AG09309 (cell line): ENCODE measurements around the gene PPOX.

Experiments used
- DNase-seq: peaks from one replicate; pipeline ENCODE4 v3.0.0-alpha.2; 2010; ENCODE audit warnings: low read depth
- H3K4me3 ChIP-seq: 2 replicates; pipeline ENCODE4 v1.5.1; 2011; ENCODE audit warnings: mild to moderate bottlenecking, low read depth, low read length, moderate library complexity; ENCODE audit not compliant: control insufficient read depth
- CTCF ChIP-seq: IDR thresholded peaks from 2 replicates; pipeline ENCODE4 v1.5.1; 2011; ENCODE audit warnings: mild to moderate bottlenecking, low read depth, low read length, inconsistent platforms; ENCODE audit not compliant: insufficient read depth, control insufficient read depth; ENCODE audit errors: missing control alignments

The PPOX gene

DNA sequence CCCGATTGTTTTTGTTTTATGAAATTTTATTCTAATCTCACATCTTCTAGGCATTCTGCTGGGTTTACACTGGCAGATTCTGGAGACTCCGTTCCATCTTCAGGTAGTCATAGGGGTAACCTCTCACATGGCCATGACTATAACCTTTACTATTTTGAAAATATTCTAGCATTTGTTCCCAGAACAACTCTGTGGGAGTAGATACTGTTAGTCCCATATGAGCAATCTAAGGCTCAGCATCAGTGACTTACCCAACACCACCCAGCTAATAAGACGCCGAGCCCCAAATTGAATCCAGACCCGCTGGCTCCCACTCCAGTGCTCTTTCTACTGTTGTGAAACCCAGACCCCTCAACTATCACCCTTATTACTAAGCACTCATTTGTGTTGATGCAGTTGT, 22.8 kb downstream of the PPOX start:
- peak; percentile 68 for DNase-seq
- TF ChIP-seq CTCF: no peak
- no peak overlapping the region for H3K4me3 ChIP-seq

- H3K4me3 ChIP-seq: no peak overlapping the region
- no peak for TF ChIP-seq CTCF
- DNase-seq: no peak
These were observed 24.8 kb downstream of the PPOX start for GRCh38 chr1:161190962-161191521.

GRCh38 chr1:161191971-161192370, 25.7 kb downstream of the PPOX start:
- TF ChIP-seq CTCF: no peak
- H3K4me3 ChIP-seq: no peak overlapping the region
- no peak for DNase-seq

DNA sequence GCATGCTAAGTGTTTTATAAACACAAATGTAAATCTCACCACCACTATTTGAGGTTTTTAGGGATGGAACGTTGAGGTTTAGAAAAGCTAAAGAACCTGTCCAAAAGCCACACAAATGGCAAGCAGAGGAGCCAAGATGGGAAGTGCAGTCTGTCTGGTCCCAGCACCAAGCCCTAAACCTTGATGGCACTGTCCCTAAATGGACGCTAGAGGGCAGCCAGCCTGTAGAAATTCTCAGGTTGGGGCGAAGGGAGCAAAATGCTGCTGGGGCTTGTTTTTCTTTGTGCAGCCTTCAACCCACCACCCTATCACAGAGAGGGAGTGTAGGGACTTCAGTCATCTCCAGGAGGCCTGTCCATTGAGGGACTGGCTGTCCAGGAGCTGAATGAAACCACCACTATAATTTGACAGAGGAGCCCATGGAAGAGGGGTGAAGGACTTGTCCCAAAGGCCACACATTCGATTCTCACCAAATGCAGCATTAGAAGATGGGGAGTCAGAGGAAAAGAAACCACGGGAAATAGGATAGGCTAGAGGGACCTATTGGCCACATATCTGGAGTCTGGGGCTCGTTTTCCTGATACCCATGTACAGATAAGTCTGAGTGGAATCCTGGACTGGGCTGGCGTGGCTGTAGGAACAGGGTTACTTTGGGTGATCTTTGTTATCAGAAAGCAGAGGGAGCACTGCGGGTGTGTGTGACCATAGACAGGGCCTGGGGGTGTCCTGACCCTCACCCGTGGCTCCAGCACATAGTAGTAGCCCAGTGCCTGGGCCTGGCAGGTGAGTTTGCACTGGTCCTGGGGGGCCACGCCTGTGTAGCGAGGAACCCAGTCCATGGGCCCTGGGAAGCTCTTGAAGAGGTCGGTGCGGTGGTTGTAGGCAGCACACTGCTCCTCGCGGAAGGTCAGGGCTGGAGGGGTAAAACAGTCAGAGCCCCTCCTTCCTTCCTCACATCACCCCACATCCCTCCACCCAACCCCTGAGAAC, 26.5 kb downstream of the PPOX start:
- H3K4me3 ChIP-seq: no peak overlapping the region
- peak; percentile 95 for TF ChIP-seq CTCF
- no peak for DNase-seq

DNA sequence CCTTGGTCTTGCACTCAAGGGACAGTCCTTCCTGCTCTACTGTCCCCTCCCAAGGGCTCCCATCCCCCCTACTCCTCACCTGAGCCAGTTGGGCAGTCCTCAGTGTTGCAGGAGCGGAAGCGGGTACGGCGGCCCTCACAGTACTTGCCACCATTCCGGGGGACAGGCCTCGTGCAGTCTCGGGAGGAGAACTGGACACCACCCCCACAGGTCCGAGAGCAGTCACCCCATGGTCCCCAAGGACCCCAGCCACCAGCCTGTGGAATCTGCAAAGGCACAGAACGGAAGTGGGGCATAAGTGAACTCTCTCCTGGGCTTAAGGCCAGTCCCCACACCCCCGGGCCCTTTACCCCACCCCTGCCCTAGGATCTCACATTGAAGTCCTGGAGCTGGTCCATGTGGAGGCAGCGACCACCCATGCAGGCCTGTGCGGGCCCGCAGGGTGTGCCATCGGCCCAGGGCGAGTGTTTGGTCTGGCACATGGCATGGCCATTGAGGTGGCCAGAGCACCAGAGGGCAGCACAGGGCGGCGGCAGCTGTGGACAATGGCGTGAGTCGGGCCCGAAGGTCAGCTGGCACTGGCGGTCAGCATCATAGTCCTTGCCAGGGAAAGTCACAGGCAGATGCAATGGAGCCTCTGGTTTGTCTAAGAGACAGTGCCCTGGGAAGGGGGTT, 27.5 kb downstream of the PPOX start:
- H3K4me3 ChIP-seq: no peak overlapping the region
- peak; percentile 7 for TF ChIP-seq CTCF
- no peak for DNase-seq

DNA sequence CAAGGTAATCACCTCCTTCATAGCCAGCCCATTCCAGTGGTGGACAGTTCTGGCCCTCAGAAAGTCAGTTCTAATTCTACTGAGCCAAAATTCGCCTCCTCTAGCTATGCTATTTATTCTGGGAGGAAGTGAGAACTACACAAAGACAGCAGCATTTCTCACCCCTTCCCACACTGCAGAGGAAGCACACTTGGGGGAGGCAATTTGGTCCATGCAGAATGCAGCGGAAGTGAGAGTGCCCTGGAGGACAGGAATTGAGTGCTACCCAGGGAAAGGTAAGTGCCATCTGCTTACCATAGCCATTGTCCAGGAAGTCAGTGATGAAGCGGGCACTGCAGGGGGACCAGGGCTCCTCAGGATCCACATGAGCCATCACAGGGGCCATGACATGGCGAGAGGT, 28.9 kb downstream of the PPOX start:
- no peak overlapping the region for H3K4me3 ChIP-seq
- no peak for TF ChIP-seq CTCF

More for the DNA sequence above, 28.9 kb downstream of the PPOX start:
- no peak for DNase-seq
